Stimulated activated CD8-positive, alpha-beta memory T cell treated with anti-CD3 and anti-CD28 coated beads, Interleukin-15, amount 100 ng/mL, for 48 hours (primary cell): ENCODE data around the gene CCDC13.

Experiments
- DNase-seq, 2 donors: peaks; one replicate each; pipeline ENCODE4 v3.0.0-alpha.2; 2020; ENCODE audit warnings: low read depth in 2 of 2

Gene CCDC13

GRCh38 chr3:42733501-42734262 is 39.4 kb downstream of the CCDC13 start:
- no peak for DNase-seq

- DNase-seq = no peak
Observed at GRCh38 chr3:42732829-42733459, 40.1 kb downstream of the CCDC13 start.

- DNase-seq = no peak
Observed at GRCh38 chr3:42732196-42732828, 40.7 kb downstream of the CCDC13 start.

GRCh38 chr3:42731476-42732195 is 41.4 kb downstream of the CCDC13 start:
- DNase-seq = no peak

- DNase-seq = no peak
Observed at GRCh38 chr3:42730706-42731420, 42.2 kb downstream of the CCDC13 start.

GRCh38 chr3:42730294-42730693 is 42.8 kb downstream of the CCDC13 start:
- DNase-seq = no peak

GRCh38 chr3:42729404-42730145 is 43.5 kb downstream of the CCDC13 start:
- DNase-seq = no peak

GRCh38 chr3:42728668-42729364 is 44.2 kb downstream of the CCDC13 start:
- no peak for DNase-seq

GRCh38 chr3:42728056-42728455 is 45.0 kb downstream of the CCDC13 start:
- no peak for DNase-seq

GRCh38 chr3:42725454-42725853 is 47.6 kb downstream of the CCDC13 start:
- DNase-seq = no peak

- DNase-seq = no peak
Observed at GRCh38 chr3:42723219-42723618, 49.8 kb downstream of the CCDC13 start.
